HepG2 (cell line): ENCODE measurements around the gene C9orf43. TPM values are rescaled to one million over a fixed set of nuclear protein-coding genes. Genes with fewer than 3 reads are reported as not detected.
A peak's percentile ranks its signal among the peaks of the same experiment; 100 is the strongest.

Experiments
- CHCHD3 ChIP-seq: sonication (generic); formaldehyde crosslinking; IDR thresholded peaks from 2 replicates; pipeline ENCODE4 v1.8.0; 2022; ENCODE audit warnings: mild to moderate bottlenecking, missing genetic modification reagents, moderate library complexity
- HMGXB4 ChIP-seq, 2 experiments: sonication (generic) in 1 of 2; formaldehyde crosslinking in 1 of 2; IDR thresholded peaks; 2 replicates each; pipeline versions ENCODE4 v1.4.0 to v1.6.1; 2018 to 2020; ENCODE audit warnings: missing genetic modification reagents in 2 of 2, borderline replicate concordance in 1 of 2, low read depth in 1 of 2, mild to moderate bottlenecking in 1 of 2, missing biosample characterization in 1 of 2
- JUNB ChIP-seq: sonication (generic); formaldehyde crosslinking; IDR thresholded peaks from 2 replicates; pipeline ENCODE4 v1.8.0; 2022; ENCODE audit warnings: missing genetic modification reagents, mild to moderate bottlenecking, borderline replicate concordance
- SMAD3 ChIP-seq: sonication (generic); formaldehyde crosslinking; IDR thresholded peaks from 2 replicates; pipeline ENCODE4 v1.4.0; 2020; ENCODE audit warnings: missing genetic modification reagents
- ZFP37 ChIP-seq: sonication (generic); formaldehyde crosslinking; IDR thresholded peaks from 2 replicates; pipeline ENCODE4 v1.4.0; 2020; ENCODE audit warnings: missing genetic modification reagents, borderline replicate concordance
- ZNF234 ChIP-seq: sonication (generic); formaldehyde crosslinking; conservative IDR thresholded peaks from 2 replicates; pipeline ENCODE4 v1.5.1; 2020; ENCODE audit warnings: mild to moderate bottlenecking, missing genetic modification reagents
- ZNF292 ChIP-seq: sonication (generic); formaldehyde crosslinking; IDR thresholded peaks from 2 replicates; pipeline ENCODE4 v1.8.1; 2022; ENCODE audit warnings: mild to moderate bottlenecking, low read depth, missing genetic modification reagents, borderline replicate concordance
- polyA plus RNA-seq, 8 experiments: library from polyadenylated mRNA; depleted of rRNA in 3 of 8; stranded (reverse) in 7 of 8; unstranded in 1 of 8; fragments of >200 nt; fragmentation: Illumina TruSeq in 4 of 8; extraction: Trizol in 4 of 8; gene quantifications; 2 replicates each; pipeline versions ENCODE4 v1.2.1 to v1.2.3, GENCODE V29; 2011 to 2016; ENCODE audit warnings: low read depth in 4 of 8, missing spikeins in 1 of 8, mixed read lengths in 1 of 8; ENCODE audit not compliant: insufficient read depth in 1 of 8
- total RNA-seq, 5 experiments: library from RNA; depleted of rRNA; stranded (reverse); fragments of >200 nt; fragmentation: Illumina TruSeq; extraction: Trizol; gene quantifications; 2 replicates each; pipeline ENCODE4 v1.2.3, GENCODE V29; 2016; ENCODE audit warnings: low read depth in 1 of 5
- TF ChIP-seq, protein P1 (sequence below): sonication (generic); IDR thresholded peaks from 2 replicates; pipeline ENCODE4 v1.6.1; 2016; ENCODE audit warnings: low read depth, borderline replicate concordance
- TF ChIP-seq, protein P2 (sequence below): sonication (generic); formaldehyde crosslinking; IDR thresholded peaks from 2 replicates; pipeline ENCODE4 v1.9.0; 2021; ENCODE audit warnings: mild to moderate bottlenecking, missing genetic modification reagents

The C9orf43 gene
- total and polyA plus RNA-seq, 2 of the 13 experiments (the other 11 are each of a cell fraction or from before 2014, with no cell fraction given), result 0.24 to 0.31 TPM

- TF ChIP-seq HMGXB4 (CRISPR knock-in tag; IDR thresholded peaks at IDR 0.05; ENCODE audit: borderline replicate concordance in 1 of 2, low read depth in 1 of 2), result 0 out of 4 replicates have a peak, but pooled peaks of 1 of the 2 experiments have one; percentile 4
- TF ChIP-seq SMAD3 (CRISPR knock-in tag), result no peak
- TF ChIP-seq ZNF292 (CRISPR knock-in tag), result no peak
- no peak for TF ChIP-seq ZFP37 (CRISPR knock-in tag)
- no peak for TF ChIP-seq ZNF234 (CRISPR knock-in tag)
- TF ChIP-seq, protein P1, sequence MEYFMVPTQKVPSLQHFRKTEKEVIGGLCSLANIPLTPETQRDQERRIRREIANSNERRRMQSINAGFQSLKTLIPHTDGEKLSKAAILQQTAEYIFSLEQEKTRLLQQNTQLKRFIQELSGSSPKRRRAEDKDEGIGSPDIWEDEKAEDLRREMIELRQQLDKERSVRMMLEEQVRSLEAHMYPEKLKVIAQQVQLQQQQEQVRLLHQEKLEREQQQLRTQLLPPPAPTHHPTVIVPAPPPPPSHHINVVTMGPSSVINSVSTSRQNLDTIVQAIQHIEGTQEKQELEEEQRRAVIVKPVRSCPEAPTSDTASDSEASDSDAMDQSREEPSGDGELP, result peak; percentile 39; the same call in 1 of the 2 replicates
- TF ChIP-seq, protein P2, sequence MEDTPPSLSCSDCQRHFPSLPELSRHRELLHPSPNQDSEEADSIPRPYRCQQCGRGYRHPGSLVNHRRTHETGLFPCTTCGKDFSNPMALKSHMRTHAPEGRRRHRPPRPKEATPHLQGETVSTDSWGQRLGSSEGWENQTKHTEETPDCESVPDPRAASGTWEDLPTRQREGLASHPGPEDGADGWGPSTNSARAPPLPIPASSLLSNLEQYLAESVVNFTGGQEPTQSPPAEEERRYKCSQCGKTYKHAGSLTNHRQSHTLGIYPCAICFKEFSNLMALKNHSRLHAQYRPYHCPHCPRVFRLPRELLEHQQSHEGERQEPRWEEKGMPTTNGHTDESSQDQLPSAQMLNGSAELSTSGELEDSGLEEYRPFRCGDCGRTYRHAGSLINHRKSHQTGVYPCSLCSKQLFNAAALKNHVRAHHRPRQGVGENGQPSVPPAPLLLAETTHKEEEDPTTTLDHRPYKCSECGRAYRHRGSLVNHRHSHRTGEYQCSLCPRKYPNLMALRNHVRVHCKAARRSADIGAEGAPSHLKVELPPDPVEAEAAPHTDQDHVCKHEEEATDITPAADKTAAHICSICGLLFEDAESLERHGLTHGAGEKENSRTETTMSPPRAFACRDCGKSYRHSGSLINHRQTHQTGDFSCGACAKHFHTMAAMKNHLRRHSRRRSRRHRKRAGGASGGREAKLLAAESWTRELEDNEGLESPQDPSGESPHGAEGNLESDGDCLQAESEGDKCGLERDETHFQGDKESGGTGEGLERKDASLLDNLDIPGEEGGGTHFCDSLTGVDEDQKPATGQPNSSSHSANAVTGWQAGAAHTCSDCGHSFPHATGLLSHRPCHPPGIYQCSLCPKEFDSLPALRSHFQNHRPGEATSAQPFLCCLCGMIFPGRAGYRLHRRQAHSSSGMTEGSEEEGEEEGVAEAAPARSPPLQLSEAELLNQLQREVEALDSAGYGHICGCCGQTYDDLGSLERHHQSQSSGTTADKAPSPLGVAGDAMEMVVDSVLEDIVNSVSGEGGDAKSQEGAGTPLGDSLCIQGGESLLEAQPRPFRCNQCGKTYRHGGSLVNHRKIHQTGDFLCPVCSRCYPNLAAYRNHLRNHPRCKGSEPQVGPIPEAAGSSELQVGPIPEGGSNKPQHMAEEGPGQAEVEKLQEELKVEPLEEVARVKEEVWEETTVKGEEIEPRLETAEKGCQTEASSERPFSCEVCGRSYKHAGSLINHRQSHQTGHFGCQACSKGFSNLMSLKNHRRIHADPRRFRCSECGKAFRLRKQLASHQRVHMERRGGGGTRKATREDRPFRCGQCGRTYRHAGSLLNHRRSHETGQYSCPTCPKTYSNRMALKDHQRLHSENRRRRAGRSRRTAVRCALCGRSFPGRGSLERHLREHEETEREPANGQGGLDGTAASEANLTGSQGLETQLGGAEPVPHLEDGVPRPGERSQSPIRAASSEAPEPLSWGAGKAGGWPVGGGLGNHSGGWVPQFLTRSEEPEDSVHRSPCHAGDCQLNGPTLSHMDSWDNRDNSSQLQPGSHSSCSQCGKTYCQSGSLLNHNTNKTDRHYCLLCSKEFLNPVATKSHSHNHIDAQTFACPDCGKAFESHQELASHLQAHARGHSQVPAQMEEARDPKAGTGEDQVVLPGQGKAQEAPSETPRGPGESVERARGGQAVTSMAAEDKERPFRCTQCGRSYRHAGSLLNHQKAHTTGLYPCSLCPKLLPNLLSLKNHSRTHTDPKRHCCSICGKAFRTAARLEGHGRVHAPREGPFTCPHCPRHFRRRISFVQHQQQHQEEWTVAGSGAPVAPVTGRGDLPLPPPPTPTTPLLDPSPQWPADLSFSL (CRISPR knock-in tag), result no peak
- TF ChIP-seq CHCHD3 (CRISPR knock-in tag), result no peak
- TF ChIP-seq JUNB, result no peak
Measured at GRCh38 chr9:113464286-113464660, 53.7 kb downstream of the C9orf43 start (continued).
